Hepatocyte (in vitro differentiated cells): Measurements from ENCODE around the gene DCAF5.

Experiments used
- CTCF ChIP-seq: fragments of 200-600 bp; sonication (generic); IDR thresholded peaks from 2 replicates; pipeline ENCODE4 v1.5.1; 2016; ENCODE audit warnings: antibody characterized with exemption, mild to moderate bottlenecking; ENCODE audit not compliant: poor library complexity
- EZH2 ChIP-seq: fragments of 200-600 bp; sonication (generic); IDR thresholded peaks from 2 replicates; pipeline ENCODE4 v1.6.1; 2016; ENCODE audit warnings: antibody characterized with exemption, mild to moderate bottlenecking, borderline replicate concordance
- EZH2phosphoT487 ChIP-seq: fragments of 200-600 bp; sonication (generic); IDR thresholded peaks from one replicate; pipeline ENCODE4 v1.6.1; 2018; ENCODE audit warnings: antibody characterized with exemption, mild to moderate bottlenecking, low read depth, moderate library complexity; ENCODE audit not compliant: unreplicated experiment, severe bottlenecking

GRCh38 chr14:69133206-69134125 is 19.5 kb downstream of the DCAF5 start:
- no peak for TF ChIP-seq CTCF
- no peak for TF ChIP-seq EZH2
- no peak for TF ChIP-seq EZH2phosphoT487
